ENCODE data around the gene SHISA7. TPM values are rescaled to one million over a fixed set of nuclear protein-coding genes. Genes with fewer than 3 reads are reported as not detected.

SHISA7 gene
- total RNA-seq, 2 donors from 2014 or later = not detected

GRCh38 chr19:55455576-55456235 is 12.6 kb upstream of the SHISA7 start:
- DNase-seq = no peak
- Mint-ChIP-seq H3K4me3 (no peak overlapping the region), H3K27me3 (ENCODE audit: insufficient read depth) (peaks cover 31% of the 10 kb centered on the region), H3K4me1 (peaks cover 12% of the 10 kb centered on the region), H3K9me3 (no peaks in the 10 kb centered on the region), H3K27ac (no peak overlapping the region), H3K36me3 (ENCODE audit: low read depth) (peaks cover 20% of the 10 kb centered on the region)
- H3K4me3 ChIP-seq (ENCODE audit: low read length) = no peak overlapping the region
- H3K9me3 ChIP-seq (ENCODE audit: control insufficient read depth, low read length) = no peaks in the 10 kb centered on the region
- TF ChIP-seq, protein P1, sequence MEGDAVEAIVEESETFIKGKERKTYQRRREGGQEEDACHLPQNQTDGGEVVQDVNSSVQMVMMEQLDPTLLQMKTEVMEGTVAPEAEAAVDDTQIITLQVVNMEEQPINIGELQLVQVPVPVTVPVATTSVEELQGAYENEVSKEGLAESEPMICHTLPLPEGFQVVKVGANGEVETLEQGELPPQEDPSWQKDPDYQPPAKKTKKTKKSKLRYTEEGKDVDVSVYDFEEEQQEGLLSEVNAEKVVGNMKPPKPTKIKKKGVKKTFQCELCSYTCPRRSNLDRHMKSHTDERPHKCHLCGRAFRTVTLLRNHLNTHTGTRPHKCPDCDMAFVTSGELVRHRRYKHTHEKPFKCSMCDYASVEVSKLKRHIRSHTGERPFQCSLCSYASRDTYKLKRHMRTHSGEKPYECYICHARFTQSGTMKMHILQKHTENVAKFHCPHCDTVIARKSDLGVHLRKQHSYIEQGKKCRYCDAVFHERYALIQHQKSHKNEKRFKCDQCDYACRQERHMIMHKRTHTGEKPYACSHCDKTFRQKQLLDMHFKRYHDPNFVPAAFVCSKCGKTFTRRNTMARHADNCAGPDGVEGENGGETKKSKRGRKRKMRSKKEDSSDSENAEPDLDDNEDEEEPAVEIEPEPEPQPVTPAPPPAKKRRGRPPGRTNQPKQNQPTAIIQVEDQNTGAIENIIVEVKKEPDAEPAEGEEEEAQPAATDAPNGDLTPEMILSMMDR (conservative IDR thresholded peaks at IDR 0.05) = no peak
- H3K9ac ChIP-seq (ENCODE audit: extremely low read depth, low read length, poor library complexity, severe bottlenecking) = no peak overlapping the region
- WGBS, 2 experiments (ENCODE audit: insufficient coverage in 1 of 2, insufficient read length in 1 of 2) = 80 to 93% methylated on average over 1 to 11 of the region's 11 CpGs
- peaks cover 4% of the 10 kb centered on the region for H3K4me1 ChIP-seq (ENCODE audit: control insufficient read depth, insufficient read depth, low read length)
- no peaks in the 10 kb centered on the region for H3K36me3 ChIP-seq (ENCODE audit: control insufficient read depth, insufficient read depth, low read length)
- peaks cover 28% of the 10 kb centered on the region for H3K27me3 ChIP-seq (ENCODE audit: control insufficient read depth, insufficient read depth, low read length, poor library complexity, severe bottlenecking)
- H3K27ac ChIP-seq (ENCODE audit: low read depth, low read length) = no peak overlapping the region

DNA sequence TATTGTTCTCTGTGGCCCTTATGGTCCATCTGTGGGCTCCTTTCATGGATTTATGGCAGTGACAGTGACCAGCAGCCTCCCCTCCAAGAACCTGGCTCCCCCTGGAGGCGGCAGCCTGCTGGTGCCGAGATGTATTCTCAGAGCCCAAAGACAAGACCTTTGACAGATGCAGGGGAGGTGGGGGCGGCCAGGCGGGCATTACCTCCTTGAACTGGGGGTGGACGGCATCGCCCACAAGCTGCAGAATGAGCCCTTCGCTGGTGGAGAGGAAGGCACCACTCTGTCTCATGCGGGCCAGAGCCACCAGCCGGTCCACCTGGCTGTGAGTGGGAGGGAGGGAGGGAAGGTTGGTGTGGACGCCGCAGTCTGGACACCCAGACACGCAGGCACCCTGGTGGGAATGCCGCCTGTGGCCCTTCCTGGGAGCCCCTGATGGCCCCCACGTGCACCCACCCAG is 11.7 kb upstream of the SHISA7 start:
- Mint-ChIP-seq H3K36me3 (ENCODE audit: low read depth) (peaks cover 20% of the 10 kb centered on the region), H3K27me3 (ENCODE audit: insufficient read depth) (peaks cover 35% of the 10 kb centered on the region), H3K4me3 (no peak overlapping the region), H3K27ac (no peak overlapping the region), H3K4me1 (peaks cover 3% of the 10 kb centered on the region), H3K9me3 (no peaks in the 10 kb centered on the region)
- Histone ChIP-seq H3K27ac (ENCODE audit: low read depth, low read length) (no peak overlapping the region), H3K9me3 (ENCODE audit: control insufficient read depth, low read length) (no peaks in the 10 kb centered on the region), H3K4me1 (ENCODE audit: control insufficient read depth, insufficient read depth, low read length) (no peaks in the 10 kb centered on the region), H3K9ac (ENCODE audit: extremely low read depth, low read length, poor library complexity, severe bottlenecking) (no peak overlapping the region), H3K27me3 (ENCODE audit: control insufficient read depth, insufficient read depth, low read length, poor library complexity, severe bottlenecking) (peaks cover 37% of the 10 kb centered on the region), H3K4me3 (ENCODE audit: low read length) (no peak overlapping the region), H3K36me3 (ENCODE audit: control insufficient read depth, insufficient read depth, low read length) (no peaks in the 10 kb centered on the region)
- TF ChIP-seq, protein P1 (conservative IDR thresholded peaks at IDR 0.05) = peak; percentile 79
- peak; percentile 89 for DNase-seq
- 71% methylated on average over 14 of the region's 14 CpGs; no CpG with 5 or more reads in 1 of the 2 experiments for WGBS, 2 experiments (ENCODE audit: insufficient coverage in 1 of 2, insufficient read length in 1 of 2)

GRCh38 chr19:55453511-55454260 is 10.6 kb upstream of the SHISA7 start:
- H3K36me3 ChIP-seq (ENCODE audit: control insufficient read depth, insufficient read depth, low read length) = no peaks in the 10 kb centered on the region
- 94 to 95% methylated on average over 8 to 12 of the region's 12 CpGs for WGBS, 2 experiments (ENCODE audit: insufficient coverage in 1 of 2, insufficient read length in 1 of 2)
- H3K27ac ChIP-seq (ENCODE audit: low read depth, low read length) = no peak overlapping the region
- TF ChIP-seq, protein P1 (conservative IDR thresholded peaks at IDR 0.05) = no peak
- H3K4me1 ChIP-seq (ENCODE audit: control insufficient read depth, insufficient read depth, low read length) = no peaks in the 10 kb centered on the region
- H3K27me3 ChIP-seq (ENCODE audit: control insufficient read depth, insufficient read depth, low read length, poor library complexity, severe bottlenecking) = peaks cover 48% of the 10 kb centered on the region
- Mint-ChIP-seq H3K27me3 (ENCODE audit: insufficient read depth) (peaks cover 35% of the 10 kb centered on the region), H3K36me3 (ENCODE audit: low read depth) (peaks cover 20% of the 10 kb centered on the region), H3K27ac (no peak overlapping the region), H3K9me3 (no peaks in the 10 kb centered on the region), H3K4me1 (peaks cover 3% of the 10 kb centered on the region), H3K4me3 (no peak overlapping the region)
- DNase-seq = no peak
- H3K4me3 ChIP-seq (ENCODE audit: low read length) = no peak overlapping the region
- no peak overlapping the region for H3K9ac ChIP-seq (ENCODE audit: extremely low read depth, low read length, poor library complexity, severe bottlenecking)
- no peaks in the 10 kb centered on the region for H3K9me3 ChIP-seq (ENCODE audit: control insufficient read depth, low read length)

Measured in endodermal cell (in vitro differentiated cells).